DND-41 (cell line): Measurements from ENCODE around the gene TLX3.
A peak's percentile ranks its signal among the peaks of the same experiment; 100 is the strongest.

Experiments used
- ATAC-seq: fragments of 200-7000 bp; cut with Tn5 transposase; 3 replicates; pipeline ENCODE4 v1.9.1; 2021; ENCODE audit warnings: low read depth; ENCODE audit not compliant: insufficient read depth
- DNase-seq: peaks from one replicate; pipeline ENCODE4 v3.0.0-alpha.2; 2020
- H2AFZ ChIP-seq: 2 replicates; pipeline ENCODE4 v1.6.0; 2012; ENCODE audit warnings: low read depth, low read length
- H3K27ac ChIP-seq: 2 replicates; pipeline ENCODE4 v1.5.1; 2012; ENCODE audit warnings: low read length, inconsistent platforms
- H3K27me3 ChIP-seq: fragments of 200-600 bp; sonication (generic); 2 replicates; pipeline ENCODE4 v1.6.0; 2012; ENCODE audit warnings: low read length, mild to moderate bottlenecking, inconsistent platforms; ENCODE audit not compliant: insufficient read depth, poor library complexity
- H3K36me3 ChIP-seq: 2 replicates; pipeline ENCODE4 v1.5.1; 2012; ENCODE audit warnings: low read length, inconsistent platforms; ENCODE audit not compliant: insufficient read depth
- H3K4me1 ChIP-seq: 2 replicates; pipeline ENCODE4 v1.5.1; 2012; ENCODE audit warnings: mild to moderate bottlenecking, low read length; ENCODE audit not compliant: insufficient read depth
- H3K4me2 ChIP-seq: 2 replicates; pipeline ENCODE4 v1.6.0; 2012; ENCODE audit warnings: mild to moderate bottlenecking, moderate library complexity, low read length, inconsistent platforms; ENCODE audit not compliant: insufficient read depth
- H3K4me3 ChIP-seq, 2 experiments: fragments of 200-600 bp in 1 of 2; shearing (Covaris generic) in 1 of 2; 2 replicates each; pipeline ENCODE4 v1.5.1; 2012 to 2016; ENCODE audit warnings: inconsistent platforms in 2 of 2, low read length in 2 of 2, mild to moderate bottlenecking in 2 of 2, low read depth in 1 of 2, moderate library complexity in 1 of 2
- H3K79me2 ChIP-seq: 2 replicates; pipeline ENCODE4 v1.6.0; 2012; ENCODE audit warnings: low read length, inconsistent platforms; ENCODE audit not compliant: insufficient read depth
- H3K9ac ChIP-seq: 2 replicates; pipeline ENCODE4 v1.6.0; 2012; ENCODE audit warnings: low read depth, mild to moderate bottlenecking, inconsistent platforms, low read length, moderate library complexity
- H3K9me3 ChIP-seq: 2 replicates; pipeline ENCODE4 v1.5.1; 2012; ENCODE audit warnings: low read length, moderate library complexity, mild to moderate bottlenecking, inconsistent platforms; ENCODE audit not compliant: insufficient read depth, severe bottlenecking
- H4K20me1 ChIP-seq: 2 replicates; pipeline ENCODE4 v1.6.0; 2012; ENCODE audit warnings: low read length; ENCODE audit not compliant: insufficient read depth
- EZH2 ChIP-seq: IDR thresholded peaks from 3 replicates; pipeline ENCODE4 v1.6.1; 2012; ENCODE audit warnings: borderline replicate concordance, low read depth, mild to moderate bottlenecking, moderate library complexity, low read length, inconsistent platforms; ENCODE audit not compliant: severe bottlenecking
- TF ChIP-seq, protein P1 (sequence below): IDR thresholded peaks from 2 replicates; pipeline ENCODE4 v1.5.1; 2012; ENCODE audit warnings: borderline replicate concordance, low read length, moderate library complexity, mild to moderate bottlenecking; ENCODE audit not compliant: poor library complexity, severe bottlenecking; ENCODE audit errors: extremely low read depth

The TLX3 gene

DNA sequence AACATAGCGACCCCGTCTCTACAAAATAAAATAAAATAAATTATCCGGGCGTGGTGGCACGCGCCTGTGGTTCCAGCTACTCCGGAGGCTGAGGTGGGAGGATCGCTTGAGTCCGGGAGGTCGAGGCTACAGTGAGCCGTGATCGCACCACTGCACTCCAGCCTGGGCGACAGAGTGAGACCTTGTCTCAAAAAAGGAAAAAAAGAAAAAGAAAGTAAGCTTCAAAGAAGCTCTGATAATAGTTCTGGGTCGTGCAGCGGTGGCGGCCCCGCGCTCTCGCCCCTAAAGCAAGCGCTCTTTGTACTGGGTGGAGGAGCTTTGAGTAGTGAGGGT, 6.8 kb downstream of the TLX3 start:
- DNase-seq (peak; percentile 24), ATAC-seq (no peak)
- peaks cover 56% of the 10 kb centered on the region for H3K79me2 ChIP-seq
- peak overlapping the region; percentile 69; the same call in 1 of the 2 replicates for H3K4me2 ChIP-seq
- no peak for TF ChIP-seq EZH2
- TF ChIP-seq, protein P1, sequence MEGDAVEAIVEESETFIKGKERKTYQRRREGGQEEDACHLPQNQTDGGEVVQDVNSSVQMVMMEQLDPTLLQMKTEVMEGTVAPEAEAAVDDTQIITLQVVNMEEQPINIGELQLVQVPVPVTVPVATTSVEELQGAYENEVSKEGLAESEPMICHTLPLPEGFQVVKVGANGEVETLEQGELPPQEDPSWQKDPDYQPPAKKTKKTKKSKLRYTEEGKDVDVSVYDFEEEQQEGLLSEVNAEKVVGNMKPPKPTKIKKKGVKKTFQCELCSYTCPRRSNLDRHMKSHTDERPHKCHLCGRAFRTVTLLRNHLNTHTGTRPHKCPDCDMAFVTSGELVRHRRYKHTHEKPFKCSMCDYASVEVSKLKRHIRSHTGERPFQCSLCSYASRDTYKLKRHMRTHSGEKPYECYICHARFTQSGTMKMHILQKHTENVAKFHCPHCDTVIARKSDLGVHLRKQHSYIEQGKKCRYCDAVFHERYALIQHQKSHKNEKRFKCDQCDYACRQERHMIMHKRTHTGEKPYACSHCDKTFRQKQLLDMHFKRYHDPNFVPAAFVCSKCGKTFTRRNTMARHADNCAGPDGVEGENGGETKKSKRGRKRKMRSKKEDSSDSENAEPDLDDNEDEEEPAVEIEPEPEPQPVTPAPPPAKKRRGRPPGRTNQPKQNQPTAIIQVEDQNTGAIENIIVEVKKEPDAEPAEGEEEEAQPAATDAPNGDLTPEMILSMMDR = no peak
- peaks cover 30% of the 10 kb centered on the region for H3K4me1 ChIP-seq
- no peak overlapping the region for H2AFZ ChIP-seq
- no peaks in the 10 kb centered on the region for H3K27me3 ChIP-seq
- peaks cover 69% of the 10 kb centered on the region for H3K36me3 ChIP-seq
- peaks cover 60% of the 10 kb centered on the region for H4K20me1 ChIP-seq
- no peaks in the 10 kb centered on the region for H3K9me3 ChIP-seq
- no peak overlapping the region for H3K27ac ChIP-seq
- H3K9ac ChIP-seq = no peak overlapping the region; the same call in 1 of the 2 replicates
- no peak overlapping the region for H3K4me3 ChIP-seq

DNA sequence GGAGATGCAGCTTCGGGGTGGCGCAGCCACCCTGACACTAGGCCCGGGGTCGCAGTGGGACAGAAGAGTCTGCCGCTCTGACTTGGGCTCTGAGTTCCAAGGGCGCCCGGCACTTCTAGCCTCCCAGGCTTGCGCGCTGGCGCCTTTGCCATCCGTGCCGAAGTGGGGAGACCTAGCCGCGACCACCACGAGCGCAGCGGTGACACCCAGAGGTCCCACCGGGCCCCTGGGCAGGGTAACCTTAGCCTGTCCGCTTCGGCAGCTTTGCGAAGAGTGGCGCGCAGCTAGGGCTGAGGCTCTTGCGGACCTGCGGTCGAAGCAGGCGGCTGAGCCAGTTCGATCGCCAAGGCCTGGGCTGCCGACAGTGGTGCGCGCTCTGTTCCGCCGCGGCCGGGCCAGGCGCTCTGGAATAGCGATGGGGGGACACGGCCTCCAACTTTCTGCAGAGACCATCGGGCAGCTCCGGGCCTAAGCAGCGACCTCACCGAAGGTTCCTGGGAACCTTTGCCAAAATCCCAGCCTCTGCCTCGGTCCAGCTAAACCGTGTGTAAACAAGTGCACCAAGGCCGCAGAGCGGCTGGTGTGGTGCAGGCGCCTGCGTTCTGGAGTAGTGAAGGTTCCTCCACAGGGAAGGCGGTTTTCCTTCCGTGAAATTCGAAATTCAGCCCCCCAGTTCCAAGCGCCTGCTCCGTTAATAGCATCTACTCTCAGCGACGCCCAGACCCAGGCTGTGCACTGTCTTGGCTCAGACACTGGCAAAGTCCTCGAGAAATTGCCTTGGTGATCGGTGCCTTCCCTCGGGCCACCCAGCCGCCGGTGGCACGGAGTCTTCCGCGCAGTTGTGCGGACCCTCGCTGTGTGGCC, 7.4 kb downstream of the TLX3 start:
- peaks cover 63% of the 10 kb centered on the region for H3K36me3 ChIP-seq
- no peak overlapping the region for H3K4me2 ChIP-seq
- H3K79me2 ChIP-seq = peaks cover 50% of the 10 kb centered on the region
- peaks cover 30% of the 10 kb centered on the region for H3K4me1 ChIP-seq
- H4K20me1 ChIP-seq = peaks cover 55% of the 10 kb centered on the region
- TF ChIP-seq, protein P1 = no peak
- no peak for TF ChIP-seq EZH2
- no peak overlapping the region for H2AFZ ChIP-seq
- DNase-seq (no peak), ATAC-seq (peak; percentile 2; the same call in 1 of the 3 replicates)
- H3K9me3 ChIP-seq = no peaks in the 10 kb centered on the region
- no peak overlapping the region; the same call in 1 of the 2 replicates for H3K9ac ChIP-seq
- H3K4me3 ChIP-seq = no peak overlapping the region
- no peaks in the 10 kb centered on the region for H3K27me3 ChIP-seq
- no peak overlapping the region for H3K27ac ChIP-seq

DNA sequence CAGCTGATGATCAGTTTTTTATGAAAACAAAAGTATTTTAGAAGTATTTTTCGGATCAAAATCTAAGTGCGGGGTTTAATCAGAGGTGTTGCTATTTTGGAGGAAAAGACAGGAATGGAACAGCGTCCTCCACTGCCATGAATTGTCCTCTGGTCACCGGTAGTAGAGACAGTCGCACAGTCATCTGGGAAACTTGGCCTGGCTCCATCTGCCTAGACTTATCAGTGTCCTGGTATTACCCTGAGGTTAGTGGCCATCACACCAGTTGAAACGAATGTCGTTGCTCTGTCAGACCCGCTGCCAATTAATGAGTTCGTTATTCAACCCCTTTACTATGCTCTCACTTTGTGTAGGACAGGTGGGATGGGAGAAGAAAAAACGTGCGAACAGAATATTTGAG, 8.2 kb downstream of the TLX3 start:
- no peak for TF ChIP-seq EZH2
- TF ChIP-seq, protein P1 = no peak
- Histone ChIP-seq H3K9ac (no peak overlapping the region), H2AFZ (no peak overlapping the region), H3K4me1 (peaks cover 30% of the 10 kb centered on the region), H3K36me3 (peaks cover 56% of the 10 kb centered on the region), H3K4me3 (no peak overlapping the region), H4K20me1 (peaks cover 52% of the 10 kb centered on the region), H3K9me3 (no peaks in the 10 kb centered on the region), H3K79me2 (peaks cover 43% of the 10 kb centered on the region), H3K4me2 (no peak overlapping the region), H3K27me3 (no peaks in the 10 kb centered on the region), H3K27ac (no peak overlapping the region)
- DNase-seq = no peak
- ATAC-seq = no peak
